ENCODE measurements around the gene ZFAND6.
"Not testable (repeated sequence)": the region's sequence is repeated elsewhere in the genome, so short reads cannot be mapped to it uniquely, and the experiment has no call there.

GRCh38 chr15:80155378-80156175 is 96.1 kb downstream of the ZFAND6 start:
- not testable (repeated sequence) for TF ChIP-seq POU2F2, POLR2A, TAF1, POLR2AphosphoS5 (IDR thresholded peaks at IDR 0.05; ENCODE audit: low read depth, low read length)
